Ecto neural progenitor cell (in vitro differentiated cells): ENCODE data around the gene CIB2.

Source experiments
- DNase-seq: peaks from one replicate; pipeline ENCODE4 v3.0.0-alpha.2; 2018; ENCODE audit warnings: low spot score

The CIB2 gene

GRCh38 chr15:78149068-78149804 lies 18.0 kb upstream of the CIB2 start, which contains the start of gene IDH3A:
TSS of gene IDH3A (plus strand) at chr15:78149362. CDS start at chr15:78149404, 42 bp downstream.
- DNase-seq: peak; percentile 99

- no peak for DNase-seq
These were observed 17.3 kb upstream of the CIB2 start for GRCh38 chr15:78148392-78149067.

GRCh38 chr15:78147566-78147965 lies 16.3 kb upstream of the CIB2 start:
- DNase-seq: no peak

GRCh38 chr15:78146425-78147154 lies 15.3 kb upstream of the CIB2 start:
- DNase-seq: no peak

GRCh38 chr15:78142332-78142731 lies 11.1 kb upstream of the CIB2 start:
- no peak for DNase-seq

- DNase-seq: no peak
These were observed 9.0 kb upstream of the CIB2 start for GRCh38 chr15:78140292-78140691.

GRCh38 chr15:78139578-78139977 lies 8.3 kb upstream of the CIB2 start:
- no peak for DNase-seq

- DNase-seq: no peak
These were observed 2.6 kb upstream of the CIB2 start for GRCh38 chr15:78133801-78134200.

GRCh38 chr15:78130466-78131294 lies 565 bp downstream of the CIB2 start:
- no peak for DNase-seq

- no peak for DNase-seq
These were observed 1.4 kb downstream of the CIB2 start for GRCh38 chr15:78129751-78130287.

GRCh38 chr15:78129077-78129750 lies 2.0 kb downstream of the CIB2 start:
- DNase-seq: no peak

GRCh38 chr15:78127882-78128281 lies 3.4 kb downstream of the CIB2 start:
- no peak for DNase-seq

- no peak for DNase-seq
These were observed 6.0 kb downstream of the CIB2 start for GRCh38 chr15:78125267-78125666.

GRCh38 chr15:78120523-78120922 lies 10.7 kb downstream of the CIB2 start:
- DNase-seq: no peak

GRCh38 chr15:78112551-78112950 lies 18.7 kb downstream of the CIB2 start:
- DNase-seq: no peak

GRCh38 chr15:78111788-78112187 lies 19.5 kb downstream of the CIB2 start:
- DNase-seq: no peak

GRCh38 chr15:78110916-78111475 lies 20.2 kb downstream of the CIB2 start:
- no peak for DNase-seq

GRCh38 chr15:78110096-78110495 lies 21.1 kb downstream of the CIB2 start:
- DNase-seq: no peak

GRCh38 chr15:78109156-78109555 lies 22.1 kb downstream of the CIB2 start:
- DNase-seq: no peak

- DNase-seq: peak; percentile 81
These were observed 22.8 kb downstream of the CIB2 start for GRCh38 chr15:78108300-78109084.
